ENCODE results near the gene NAMPT.
"Not testable (repeated sequence)": the region's sequence is repeated elsewhere in the genome, so short reads cannot be mapped to it uniquely, and the experiment has no call there.

Gene NAMPT

GRCh38 chr7:106284714-106285050, at the start of gene NAMPT:
Gene NAMPT, minus strand, starts transcription at chr7:106284983. Its CDS starts 99 bp downstream, at chr7:106284884.
- FAIRE-seq: no peak

- FAIRE-seq: no peak
Measured at GRCh38 chr7:106332201-106332600, 47.4 kb upstream of the NAMPT start.

- FAIRE-seq: no peak
Measured at GRCh38 chr7:106331441-106332175, 46.8 kb upstream of the NAMPT start.

- no peak for FAIRE-seq
Measured at GRCh38 chr7:106329971-106330733, 45.4 kb upstream of the NAMPT start.

- no peak for FAIRE-seq
Measured at GRCh38 chr7:106329408-106329807, 44.6 kb upstream of the NAMPT start.

- FAIRE-seq: no peak
Measured at GRCh38 chr7:106327538-106328481, 43.0 kb upstream of the NAMPT start.

GRCh38 chr7:106326594-106327537, 42.1 kb upstream of the NAMPT start:
- no peak for FAIRE-seq

- not testable (repeated sequence) for FAIRE-seq
Measured at GRCh38 chr7:106324509-106324908, 39.7 kb upstream of the NAMPT start.

- not testable (repeated sequence) for FAIRE-seq
Measured at GRCh38 chr7:106320254-106320770, 35.5 kb upstream of the NAMPT start.

- no peak for FAIRE-seq
Measured at GRCh38 chr7:106318482-106318881, 33.7 kb upstream of the NAMPT start.

GRCh38 chr7:106317971-106318370, 33.2 kb upstream of the NAMPT start:
- no peak for FAIRE-seq

GRCh38 chr7:106316947-106317346, 32.2 kb upstream of the NAMPT start:
- FAIRE-seq: no peak

- no peak for FAIRE-seq
Measured at GRCh38 chr7:106314875-106315274, 30.1 kb upstream of the NAMPT start.

- FAIRE-seq: no peak
Measured at GRCh38 chr7:106313966-106314365, 29.2 kb upstream of the NAMPT start.

- FAIRE-seq: no peak
Measured at GRCh38 chr7:106313456-106313901, 28.7 kb upstream of the NAMPT start.

GRCh38 chr7:106312906-106313305, 28.1 kb upstream of the NAMPT start:
- FAIRE-seq: no peak

GRCh38 chr7:106312099-106312871, 27.5 kb upstream of the NAMPT start:
- no peak for FAIRE-seq

GRCh38 chr7:106309362-106309761, 24.6 kb upstream of the NAMPT start:
- FAIRE-seq: no peak

GRCh38 chr7:106306256-106306655, 21.5 kb upstream of the NAMPT start:
- no peak for FAIRE-seq

- FAIRE-seq: no peak
Measured at GRCh38 chr7:106305732-106306131, 20.9 kb upstream of the NAMPT start.

- no peak for FAIRE-seq
Measured at GRCh38 chr7:106304568-106304967, 19.8 kb upstream of the NAMPT start.
